Right lobe of liver (tissue), 4 donors: ENCODE results near the gene AIF1L.

Experiments used
- CTCF ChIP-seq, 4 donors: fragments of 200-600 bp in 3 of 4; fragments of 450-650 bp in 1 of 4; IDR thresholded peaks; one replicate each; pipeline versions ENCODE4 v1.5.1 to v1.8.0; 2016 to 2022; ENCODE audit warnings: antibody characterized with exemption in 4 of 4, mild to moderate bottlenecking in 2 of 4
- POLR2A ChIP-seq: fragments of 450-650 bp; IDR thresholded peaks from one replicate; pipeline ENCODE4 v1.6.1; 2017; ENCODE audit warnings: antibody characterized with exemption, mild to moderate bottlenecking
- donor health status: DM: no; HTN: no; CAD: no.
- donor health status: DM: no; HTN: no; CAD: no.
- donor health status: DM: no; HTN: yes; CAD: no.

- TF ChIP-seq POLR2A, result no peak
- no peak for TF ChIP-seq CTCF (IDR thresholded peaks at IDR 0.05)
These were observed 57.3 kb downstream of the AIF1L start for GRCh38 chr9:131153595-131153994.
